Astrocyte (in vitro differentiated cells and primary cell): ENCODE measurements around the gene PTPRT. TPM values are rescaled to one million over a fixed set of nuclear protein-coding genes. Genes with fewer than 3 reads are reported as not detected.

Source experiments
- DNase-seq: peaks from one replicate; pipeline ENCODE4 v3.0.0-alpha.2; 2010; ENCODE audit warnings: low read depth
- FAIRE-seq: peaks from 2 replicates; lab custom pipeline; 2011; peaks lifted over from hg19 to GRCh38; lab: Jason Lieb, UNC
- H2AFZ ChIP-seq: 2 replicates; pipeline ENCODE4 v1.6.0; 2012; ENCODE audit warnings: low read depth, low read length, inconsistent platforms
- H3K27ac ChIP-seq: 2 replicates; pipeline ENCODE4 v1.5.1; 2011; ENCODE audit warnings: low read depth, low read length, inconsistent platforms
- H3K27me3 ChIP-seq: 2 replicates; pipeline ENCODE4 v1.6.0; 2011; ENCODE audit warnings: low read length, inconsistent platforms; ENCODE audit not compliant: insufficient read depth
- H3K36me3 ChIP-seq: 2 replicates; pipeline ENCODE4 v1.5.1; 2011; ENCODE audit warnings: low read length, inconsistent platforms; ENCODE audit not compliant: insufficient read depth
- H3K4me1 ChIP-seq: 2 replicates; pipeline ENCODE4 v1.5.1; 2011; ENCODE audit warnings: low read length, inconsistent platforms; ENCODE audit not compliant: insufficient read depth
- H3K4me2 ChIP-seq: 2 replicates; pipeline ENCODE4 v1.6.0; 2012; ENCODE audit warnings: low read length, inconsistent platforms
- H3K4me3 ChIP-seq: 2 replicates; pipeline ENCODE4 v1.5.1; 2011; ENCODE audit warnings: low read depth, mild to moderate bottlenecking, low read length, inconsistent platforms; ENCODE audit not compliant: insufficient read depth
- H3K79me2 ChIP-seq: 2 replicates; pipeline ENCODE4 v1.6.0; 2012; ENCODE audit warnings: mild to moderate bottlenecking, low read length, inconsistent platforms; ENCODE audit not compliant: insufficient read depth
- H3K9ac ChIP-seq: 2 replicates; pipeline ENCODE4 v1.6.0; 2012; ENCODE audit warnings: mild to moderate bottlenecking, low read length, inconsistent platforms
- H3K9me3 ChIP-seq: 2 replicates; pipeline ENCODE4 v1.5.1; 2012; ENCODE audit warnings: low read depth, mild to moderate bottlenecking, low read length, inconsistent platforms; ENCODE audit not compliant: insufficient read depth
- H4K20me1 ChIP-seq: 2 replicates; pipeline ENCODE4 v1.6.0; 2012; ENCODE audit warnings: low read length, inconsistent platforms; ENCODE audit not compliant: insufficient read depth
- H3K27ac Mint-ChIP-seq: one replicate; pipeline ENCODE4 v1.8.0; 2021; ENCODE audit warnings: mild to moderate bottlenecking, mixed read lengths; ENCODE audit not compliant: unreplicated experiment
- H3K27me3 Mint-ChIP-seq: one replicate; pipeline ENCODE4 v1.8.0; 2021; ENCODE audit warnings: low read depth, mixed read lengths; ENCODE audit not compliant: unreplicated experiment
- H3K36me3 Mint-ChIP-seq: one replicate; pipeline ENCODE4 v1.8.0; 2021; ENCODE audit warnings: low read depth, mixed read lengths; ENCODE audit not compliant: unreplicated experiment
- H3K4me1 Mint-ChIP-seq: one replicate; pipeline ENCODE4 v1.8.0; 2021; ENCODE audit warnings: low read depth, mixed read lengths; ENCODE audit not compliant: unreplicated experiment
- H3K4me3 Mint-ChIP-seq: one replicate; pipeline ENCODE4 v1.8.0; 2021; ENCODE audit warnings: mild to moderate bottlenecking, moderate library complexity, mixed read lengths; ENCODE audit not compliant: unreplicated experiment
- H3K9me3 Mint-ChIP-seq: one replicate; pipeline ENCODE4 v1.8.0; 2021; ENCODE audit warnings: mild to moderate bottlenecking, mixed read lengths; ENCODE audit not compliant: unreplicated experiment
- CTCF ChIP-seq: IDR thresholded peaks from 2 replicates; pipeline ENCODE4 v1.5.1; 2011; ENCODE audit warnings: low read depth, mild to moderate bottlenecking, inconsistent platforms, low read length, moderate library complexity; ENCODE audit not compliant: insufficient read depth
- EZH2 ChIP-seq: IDR thresholded peaks from 2 replicates; pipeline ENCODE4 v1.6.1; 2012; ENCODE audit warnings: mild to moderate bottlenecking, low read length, inconsistent platforms; ENCODE audit not compliant: insufficient read depth
- total RNA-seq: library from RNA; stranded (reverse); gene quantifications from 2 replicates; pipeline ENCODE4 v1.2.1, GENCODE V29; 2021

PTPRT gene
- total RNA-seq, 1 donor from 2014 or later, result 0.25 TPM

GRCh38 chr20:42957018-42957703 is 232.5 kb downstream of the PTPRT start:
- DNase-seq (no peak), FAIRE-seq (no peak)
- H3K79me2 ChIP-seq, result no peaks in the 10 kb centered on the region
- Mint-ChIP-seq H3K36me3 (no peaks in the 10 kb centered on the region), H3K4me1 (no peaks in the 10 kb centered on the region), H3K27me3 (no peaks in the 10 kb centered on the region), H3K27ac (no peak overlapping the region), H3K4me3 (no peak overlapping the region), H3K9me3 (peaks cover 15% of the 10 kb centered on the region)
- no peaks in the 10 kb centered on the region for H3K36me3 ChIP-seq
- no peaks in the 10 kb centered on the region for H3K4me1 ChIP-seq
- TF ChIP-seq EZH2, result no peak
- no peak for TF ChIP-seq CTCF
- H3K4me3 ChIP-seq, result no peak overlapping the region
- H2AFZ ChIP-seq, result no peak overlapping the region
- H4K20me1 ChIP-seq, result no peaks in the 10 kb centered on the region
- H3K27me3 ChIP-seq, result no peaks in the 10 kb centered on the region
- H3K9me3 ChIP-seq, result peaks cover 3% of the 10 kb centered on the region
- H3K27ac ChIP-seq, result no peak overlapping the region
- H3K9ac ChIP-seq, result no peak overlapping the region
- H3K4me2 ChIP-seq, result no peak overlapping the region

DNA sequence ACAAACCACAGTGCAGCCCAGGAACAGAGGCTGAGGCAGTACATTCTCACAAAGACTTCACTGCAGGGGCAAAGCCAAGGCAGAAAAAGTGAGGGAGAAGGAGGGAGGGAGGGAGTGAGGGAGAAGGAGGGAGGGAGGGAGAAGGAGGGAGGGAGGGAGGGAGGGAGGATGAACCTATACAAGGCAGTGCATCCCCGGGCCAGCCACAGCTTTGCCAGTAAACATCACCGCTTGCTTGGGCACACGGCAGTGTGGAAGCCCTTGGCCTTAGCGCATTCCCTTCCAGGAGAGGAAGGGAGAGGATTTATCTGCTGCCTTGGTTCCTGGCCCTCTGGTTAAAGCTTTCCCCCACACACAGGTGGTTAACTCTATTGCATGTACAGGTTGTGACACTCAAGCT is 234.0 kb downstream of the PTPRT start:
- Mint-ChIP-seq H3K27me3 (no peaks in the 10 kb centered on the region), H3K4me1 (no peaks in the 10 kb centered on the region), H3K27ac (no peak overlapping the region), H3K36me3 (no peaks in the 10 kb centered on the region), H3K9me3 (peaks cover 15% of the 10 kb centered on the region), H3K4me3 (no peak overlapping the region)
- no peak overlapping the region for H3K27ac ChIP-seq
- DNase-seq, result no peak
- TF ChIP-seq EZH2, result no peak
- no peak for TF ChIP-seq CTCF
- H2AFZ ChIP-seq, result no peak overlapping the region
- H3K27me3 ChIP-seq, result no peaks in the 10 kb centered on the region
- no peaks in the 10 kb centered on the region for H3K79me2 ChIP-seq
- no peak for FAIRE-seq
- peaks cover 3% of the 10 kb centered on the region for H3K9me3 ChIP-seq
- no peaks in the 10 kb centered on the region for H3K36me3 ChIP-seq
- no peak overlapping the region for H3K4me2 ChIP-seq
- no peaks in the 10 kb centered on the region for H3K4me1 ChIP-seq
- no peak overlapping the region for H3K9ac ChIP-seq
- no peak overlapping the region for H3K4me3 ChIP-seq
- no peaks in the 10 kb centered on the region for H4K20me1 ChIP-seq

DNA sequence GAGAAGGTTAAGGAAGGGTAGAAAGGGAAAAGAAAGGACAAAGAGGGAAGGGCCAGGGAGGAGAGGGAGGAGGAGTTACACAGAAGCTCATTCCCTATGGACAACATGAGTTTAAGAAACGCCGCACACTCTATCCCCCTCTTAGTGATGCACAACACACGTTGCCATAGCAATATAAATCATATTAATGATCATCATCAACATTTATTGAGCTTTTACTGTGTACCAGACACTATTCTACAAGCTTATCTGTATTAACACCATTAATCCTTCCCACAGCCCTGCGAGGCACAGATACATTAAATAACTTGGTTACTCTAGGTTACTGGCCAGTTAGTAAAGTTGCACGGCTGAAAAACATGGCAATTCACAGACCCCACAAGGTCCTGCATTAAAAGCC is 234.8 kb downstream of the PTPRT start:
- H3K4me3 Mint-ChIP-seq, result no peak overlapping the region
- Histone ChIP-seq H3K4me3 (no peak overlapping the region), H3K27ac (no peak overlapping the region), H3K4me1 (no peaks in the 10 kb centered on the region), H3K27me3 (no peaks in the 10 kb centered on the region), H3K79me2 (no peaks in the 10 kb centered on the region), H3K36me3 (no peaks in the 10 kb centered on the region), H4K20me1 (no peaks in the 10 kb centered on the region), H3K9me3 (peaks cover 3% of the 10 kb centered on the region), H3K9ac (no peak overlapping the region), H3K4me2 (no peak overlapping the region), H2AFZ (no peak overlapping the region)
- no peaks in the 10 kb centered on the region for H3K4me1 Mint-ChIP-seq
- TF ChIP-seq EZH2, result no peak
- TF ChIP-seq CTCF, result no peak
- DNase-seq, result no peak
- H3K9me3 Mint-ChIP-seq, result peaks cover 12% of the 10 kb centered on the region
- no peaks in the 10 kb centered on the region for H3K27me3 Mint-ChIP-seq
- no peak for FAIRE-seq
- no peak overlapping the region for H3K27ac Mint-ChIP-seq
- no peaks in the 10 kb centered on the region for H3K36me3 Mint-ChIP-seq
